ENCODE measurements around the gene PARP16.

DNA sequence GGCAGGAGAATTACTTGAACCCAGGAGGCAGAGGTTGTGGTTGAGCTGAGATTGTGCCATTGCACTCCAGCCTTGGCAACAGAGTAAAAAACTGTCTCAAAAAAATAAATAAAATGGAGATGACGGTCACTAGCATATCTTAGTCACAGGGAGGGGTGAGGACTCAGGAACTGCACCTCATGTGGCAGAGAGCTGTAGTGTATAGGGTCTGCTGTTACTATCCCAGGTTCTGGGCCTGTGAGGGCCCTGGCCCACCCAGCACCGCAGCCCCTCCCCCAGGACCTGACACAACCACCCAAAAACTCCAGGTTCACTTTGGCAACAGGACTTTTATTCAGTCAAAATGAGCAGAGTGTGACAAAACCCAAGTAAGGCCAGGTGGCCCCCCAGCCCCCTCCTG lies 40.1 kb upstream of the PARP16 start:
- no peak for TF ChIP-seq EZH2phosphoT487 (IDR thresholded peaks at IDR 0.05; ENCODE audit: borderline replicate concordance)
- TF ChIP-seq, protein P1, sequence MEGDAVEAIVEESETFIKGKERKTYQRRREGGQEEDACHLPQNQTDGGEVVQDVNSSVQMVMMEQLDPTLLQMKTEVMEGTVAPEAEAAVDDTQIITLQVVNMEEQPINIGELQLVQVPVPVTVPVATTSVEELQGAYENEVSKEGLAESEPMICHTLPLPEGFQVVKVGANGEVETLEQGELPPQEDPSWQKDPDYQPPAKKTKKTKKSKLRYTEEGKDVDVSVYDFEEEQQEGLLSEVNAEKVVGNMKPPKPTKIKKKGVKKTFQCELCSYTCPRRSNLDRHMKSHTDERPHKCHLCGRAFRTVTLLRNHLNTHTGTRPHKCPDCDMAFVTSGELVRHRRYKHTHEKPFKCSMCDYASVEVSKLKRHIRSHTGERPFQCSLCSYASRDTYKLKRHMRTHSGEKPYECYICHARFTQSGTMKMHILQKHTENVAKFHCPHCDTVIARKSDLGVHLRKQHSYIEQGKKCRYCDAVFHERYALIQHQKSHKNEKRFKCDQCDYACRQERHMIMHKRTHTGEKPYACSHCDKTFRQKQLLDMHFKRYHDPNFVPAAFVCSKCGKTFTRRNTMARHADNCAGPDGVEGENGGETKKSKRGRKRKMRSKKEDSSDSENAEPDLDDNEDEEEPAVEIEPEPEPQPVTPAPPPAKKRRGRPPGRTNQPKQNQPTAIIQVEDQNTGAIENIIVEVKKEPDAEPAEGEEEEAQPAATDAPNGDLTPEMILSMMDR (conservative IDR thresholded peaks at IDR 0.05; ENCODE audit: low read length): no peak

All from Loucy (cell line).